Fibroblast of skin of left quadriceps (primary cell): ENCODE data around the gene OR13J1.
A peak's percentile ranks its signal among the peaks of the same experiment; 100 is the strongest.
"Not testable (repeated sequence)": the region's sequence is repeated elsewhere in the genome, so short reads cannot be mapped to it uniquely, and the experiment has no call there.

Experiments used
- DNase-seq, 2 experiments: peaks; one replicate each; pipeline ENCODE4 v3.0.0-alpha.2; 2013; ENCODE audit warnings: low read depth in 2 of 2

The OR13J1 gene

DNA sequence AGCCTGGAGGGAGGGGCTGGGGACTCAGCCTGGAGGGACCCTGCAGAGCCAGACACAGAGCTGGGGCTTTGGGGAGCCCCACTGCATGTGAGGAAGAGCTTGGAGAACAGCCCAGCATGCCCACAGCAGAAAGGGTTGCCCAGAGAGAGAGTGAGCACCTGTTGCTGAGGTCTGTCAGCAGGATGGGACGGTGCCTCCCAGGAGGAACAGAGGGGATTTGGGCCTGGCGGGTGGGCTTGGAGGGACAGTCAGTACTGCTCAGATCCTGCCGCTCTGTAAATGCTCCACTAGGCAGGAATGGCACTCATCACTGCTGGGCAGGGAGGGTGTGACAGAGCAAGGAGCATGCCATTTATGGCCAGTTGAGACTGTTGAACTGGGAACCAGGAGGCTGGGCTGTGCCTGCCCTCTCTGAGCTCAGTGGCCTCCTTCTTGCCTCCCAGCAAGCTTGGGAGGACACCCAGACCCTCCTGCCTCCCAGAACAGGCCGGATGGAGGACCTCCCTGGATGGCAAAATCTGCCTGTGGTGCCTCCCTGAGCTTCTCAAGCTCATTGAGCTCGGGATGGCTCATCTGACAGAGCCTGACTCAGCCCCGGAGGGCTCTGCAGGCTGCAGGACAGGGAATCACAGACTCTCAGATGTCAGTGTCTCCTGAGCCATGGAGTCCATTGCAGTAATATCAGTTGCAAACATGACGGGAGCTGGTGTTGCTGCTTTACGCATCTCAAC, 35.0 kb upstream of the OR13J1 start:
- DNase-seq: peak in 1 of 2 experiments; percentile 11

DNA sequence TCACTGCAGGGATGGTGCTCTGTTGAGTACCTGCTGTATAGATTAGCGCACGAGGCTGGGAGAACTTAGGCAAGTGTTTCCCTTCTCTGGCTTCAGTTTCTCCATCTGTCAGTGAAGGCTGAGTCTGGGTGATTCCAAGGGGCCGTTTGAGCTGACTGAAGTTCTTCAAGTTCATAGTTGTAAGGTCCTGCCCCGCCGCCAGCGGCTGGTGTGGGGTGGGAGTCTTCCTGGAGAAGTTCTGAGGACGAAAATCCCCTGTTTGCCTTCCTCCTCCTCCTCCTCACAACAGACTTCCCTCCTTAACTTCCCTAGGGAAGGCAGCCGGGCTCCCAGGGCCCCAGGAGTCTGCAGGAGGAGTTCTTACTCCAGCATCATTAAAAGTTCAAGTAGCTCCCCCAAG, 34.1 kb upstream of the OR13J1 start:
- no peak for DNase-seq

DNA sequence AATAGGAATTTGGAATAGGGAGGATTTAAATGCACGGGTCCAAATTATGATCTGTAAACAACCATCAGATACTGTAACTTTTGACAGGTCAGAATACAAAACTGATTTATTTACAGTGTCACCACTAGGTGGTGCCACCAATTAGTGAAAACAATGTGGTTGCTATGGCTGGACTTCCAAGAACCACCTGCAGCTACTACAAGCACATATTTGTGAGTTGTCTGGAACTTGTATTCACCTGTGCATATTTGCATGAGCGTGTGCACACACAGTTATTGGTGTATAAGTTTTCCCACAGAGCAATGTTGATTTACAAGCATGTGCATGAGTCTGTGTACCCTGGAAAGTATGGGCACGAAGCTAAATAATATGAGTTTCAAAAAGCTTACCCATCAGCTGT, 32.8 kb upstream of the OR13J1 start:
- peak in 1 of 2 experiments; percentile 20 for DNase-seq

DNA sequence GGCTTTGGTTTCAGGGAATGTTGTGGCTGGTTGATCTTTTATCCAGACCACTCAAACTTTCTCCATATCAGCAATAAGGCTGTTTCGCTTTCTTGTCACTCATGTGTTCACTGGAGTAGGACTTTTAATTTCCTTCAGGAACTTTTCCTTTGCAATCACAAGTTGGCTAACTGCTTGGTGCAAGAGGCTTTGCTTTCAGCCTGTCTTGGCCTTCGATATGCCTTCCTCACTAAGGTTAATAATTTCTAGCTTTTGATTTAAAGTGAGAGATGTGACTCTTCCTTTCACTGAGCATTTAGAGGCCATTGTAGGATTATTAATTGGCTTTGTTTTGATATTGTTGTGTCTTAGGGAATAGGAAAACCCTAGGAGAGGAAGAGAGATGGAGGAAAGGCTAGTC, 28.8 kb upstream of the OR13J1 start:
- no peak for DNase-seq

DNA sequence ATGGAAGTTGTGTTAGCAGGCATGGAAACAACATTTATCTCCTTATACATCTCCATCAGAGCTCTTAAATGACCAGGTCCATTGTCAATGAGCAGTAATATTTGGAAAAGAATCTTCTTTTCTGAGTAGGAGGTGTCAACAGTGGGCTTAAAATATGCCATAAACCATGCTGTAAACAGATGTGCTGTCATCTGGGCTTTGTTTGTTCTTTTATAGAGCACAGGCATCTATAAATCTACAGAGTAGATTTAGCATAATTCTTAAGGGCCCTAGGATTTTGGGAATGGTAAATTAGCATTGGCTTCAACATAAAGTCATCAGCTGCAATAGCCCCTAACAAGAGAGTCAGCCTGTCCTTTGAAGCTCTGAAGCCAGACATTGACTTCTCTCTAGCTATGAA, 28.1 kb upstream of the OR13J1 start:
- no peak for DNase-seq

DNA sequence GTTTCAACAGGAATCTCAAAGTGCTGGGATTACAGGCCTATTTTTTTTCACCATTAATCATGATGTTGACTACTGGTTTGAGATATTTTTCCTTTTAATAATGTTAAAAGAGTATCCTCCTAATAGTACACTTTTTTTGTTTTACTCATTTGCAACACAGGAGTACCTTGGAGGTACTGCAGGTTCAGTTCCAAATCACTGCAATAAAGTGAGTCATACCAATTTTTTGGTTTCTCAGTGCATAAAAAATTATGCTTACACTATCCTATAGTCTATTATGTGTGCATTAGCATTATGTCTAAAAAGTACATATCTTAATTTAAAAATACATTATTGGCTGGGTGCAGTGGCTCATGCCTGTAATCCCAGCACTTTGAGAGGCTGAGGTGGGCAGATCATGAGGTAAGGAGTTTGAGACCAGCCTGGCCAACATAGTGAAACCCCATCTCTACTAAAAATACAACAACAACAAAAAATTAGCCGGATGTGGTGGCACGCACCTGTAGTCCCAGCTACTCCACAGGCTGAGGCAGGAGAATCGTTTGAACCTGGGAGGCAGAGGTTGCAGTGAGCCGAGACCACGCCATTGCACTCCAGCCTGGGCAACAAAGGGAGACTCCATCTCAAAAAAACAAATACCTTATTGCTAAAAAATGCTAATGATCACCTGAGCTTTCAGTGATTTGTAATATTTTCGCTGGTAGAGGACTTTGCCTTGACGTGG, 27.3 kb upstream of the OR13J1 start:
- not testable (repeated sequence) for DNase-seq

DNA sequence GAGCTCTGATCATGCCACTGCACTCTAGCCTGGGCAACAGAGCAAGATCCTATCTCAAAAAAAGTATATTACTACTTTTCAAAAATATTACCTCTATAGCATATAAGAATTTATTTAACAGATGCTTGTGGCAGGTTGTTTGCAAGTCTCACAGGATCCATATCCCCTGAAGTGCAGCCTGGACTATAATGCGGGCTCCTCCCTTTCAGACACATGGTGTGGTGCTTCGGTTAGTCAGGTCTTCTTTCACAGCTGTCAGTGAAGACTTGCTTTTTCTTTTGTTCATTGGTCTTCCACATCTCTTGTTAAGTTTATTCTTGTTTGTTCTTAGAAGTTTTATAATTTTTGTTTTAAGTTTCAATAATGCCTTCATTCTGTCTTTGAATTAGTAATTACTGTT, 26.4 kb upstream of the OR13J1 start:
- DNase-seq: no peak

DNA sequence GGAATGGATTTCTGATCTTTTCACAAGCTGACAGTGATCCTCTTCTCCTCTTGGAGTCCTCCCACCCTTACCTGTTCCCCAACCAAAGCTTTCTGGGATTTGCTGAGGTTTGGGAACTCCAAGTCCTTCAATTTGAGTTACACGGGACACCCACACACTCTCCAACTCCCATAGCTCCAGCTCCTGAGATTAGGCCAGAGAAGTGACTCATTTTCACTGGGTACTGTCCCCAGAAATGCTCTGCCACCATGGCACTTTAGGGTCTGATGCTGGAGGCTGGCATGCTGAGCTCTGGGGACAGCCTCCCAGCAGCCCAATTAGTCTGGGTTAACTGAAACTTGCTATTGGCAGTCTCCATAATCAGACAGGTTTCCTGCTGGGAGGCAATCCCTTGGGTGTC, 21.9 kb upstream of the OR13J1 start:
- no peak for DNase-seq

DNA sequence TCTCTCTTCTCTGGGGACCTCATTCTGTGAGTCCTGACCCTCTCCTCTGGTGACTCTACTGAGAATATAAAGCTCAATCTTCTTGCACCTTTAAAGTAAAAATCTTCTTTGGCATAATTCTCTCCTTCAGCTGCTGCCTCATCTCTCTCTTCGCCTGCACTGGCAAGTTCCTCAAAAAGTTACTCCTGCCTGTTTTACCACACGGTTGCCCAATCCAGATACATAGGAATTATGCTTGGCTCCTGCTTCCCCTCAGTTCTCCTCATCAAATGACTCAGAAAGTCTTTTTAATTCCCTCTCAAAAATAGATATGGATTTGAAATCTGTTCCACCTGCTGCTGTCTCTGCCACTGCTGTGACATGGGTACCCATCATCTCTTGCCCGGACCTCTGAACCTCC, 21.4 kb upstream of the OR13J1 start:
- DNase-seq: no peak

- DNase-seq: not testable (repeated sequence)
Observed at GRCh38 chr9:35884908-35885307, 14.7 kb upstream of the OR13J1 start.

DNA sequence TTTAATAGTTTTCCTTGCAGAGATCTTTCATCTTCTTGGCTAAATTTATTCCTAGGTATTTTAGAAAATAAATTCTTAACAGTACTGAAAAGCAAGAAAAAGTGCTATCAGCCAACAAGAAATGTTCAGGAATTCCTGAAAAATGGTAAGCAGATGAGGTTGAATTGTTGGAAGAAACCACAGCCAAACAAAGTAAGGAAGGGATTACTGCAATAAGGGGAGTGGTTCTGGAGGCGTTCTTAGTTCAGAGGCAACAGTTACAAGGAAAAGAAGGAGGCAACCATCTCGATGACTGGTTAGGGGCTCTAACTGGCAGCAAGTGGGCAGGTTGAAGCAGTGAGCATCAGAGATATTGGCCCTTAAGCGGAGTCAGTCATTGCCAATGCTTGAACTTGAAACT, 12.8 kb upstream of the OR13J1 start:
- peak; percentile 20 to 36 for DNase-seq

- DNase-seq: peak; percentile 40 to 47
Observed at GRCh38 chr9:35882263-35882848, 12.2 kb upstream of the OR13J1 start.

DNA sequence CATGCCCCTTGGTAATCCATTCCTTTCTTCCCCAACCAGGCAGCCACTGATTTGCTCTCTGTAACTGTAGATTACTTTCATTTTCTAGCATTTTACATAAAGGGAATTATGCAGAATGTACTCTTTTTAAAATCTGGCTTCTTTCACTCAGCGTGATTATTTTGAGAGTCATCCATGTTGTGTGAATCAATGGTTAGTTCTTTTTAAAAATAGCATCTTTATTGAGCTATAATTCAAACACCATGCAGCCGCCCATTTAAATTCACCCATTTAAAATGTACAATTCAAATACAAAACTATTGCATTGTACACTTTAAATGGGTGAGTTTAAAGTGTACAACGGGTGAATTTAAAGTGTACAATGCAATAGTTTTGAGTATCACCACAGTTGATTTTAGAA, 2.3 kb upstream of the OR13J1 start:
- DNase-seq: no peak

- no peak for DNase-seq
Observed at GRCh38 chr9:35871545-35871944, 1.3 kb upstream of the OR13J1 start.

- no peak for DNase-seq
Observed at GRCh38 chr9:35869621-35870216, 482 bp downstream of the OR13J1 start.

- DNase-seq: no peak
Observed at GRCh38 chr9:35868933-35869332, 1.3 kb downstream of the OR13J1 start.

- no peak for DNase-seq
Observed at GRCh38 chr9:35867538-35867937, 2.7 kb downstream of the OR13J1 start.

DNA sequence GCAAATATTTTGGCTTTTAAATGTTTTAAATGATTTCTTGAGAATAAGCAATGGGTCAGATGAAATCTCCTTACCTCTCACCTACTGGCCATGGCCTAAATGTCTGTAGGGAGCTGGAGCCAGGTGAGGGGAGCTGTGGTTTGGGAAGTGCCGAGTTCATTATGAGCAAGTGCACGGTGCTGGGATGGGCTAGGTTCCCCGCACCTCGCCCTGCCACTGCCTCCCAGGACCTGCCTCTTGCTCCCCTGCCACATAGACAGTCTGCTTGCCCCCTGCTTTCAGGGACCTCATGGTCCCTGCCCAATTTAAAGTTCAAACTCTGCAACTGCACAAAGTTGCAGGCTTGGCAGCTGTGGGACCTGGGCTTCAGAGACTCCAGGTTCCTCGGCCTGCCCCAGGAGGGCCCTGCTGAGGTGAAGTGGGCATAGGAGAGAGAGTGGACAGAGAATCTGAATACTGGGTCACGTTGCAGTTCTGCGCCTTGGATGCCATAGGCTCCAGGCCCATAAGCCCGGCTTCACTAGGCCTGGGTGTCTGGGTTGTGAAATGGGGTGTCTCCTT, 5.4 kb downstream of the OR13J1 start:
- DNase-seq: no peak

- DNase-seq: no peak
Observed at GRCh38 chr9:35863583-35863982, 6.6 kb downstream of the OR13J1 start.

- DNase-seq: no peak
Observed at GRCh38 chr9:35862328-35862727, 7.9 kb downstream of the OR13J1 start.

DNA sequence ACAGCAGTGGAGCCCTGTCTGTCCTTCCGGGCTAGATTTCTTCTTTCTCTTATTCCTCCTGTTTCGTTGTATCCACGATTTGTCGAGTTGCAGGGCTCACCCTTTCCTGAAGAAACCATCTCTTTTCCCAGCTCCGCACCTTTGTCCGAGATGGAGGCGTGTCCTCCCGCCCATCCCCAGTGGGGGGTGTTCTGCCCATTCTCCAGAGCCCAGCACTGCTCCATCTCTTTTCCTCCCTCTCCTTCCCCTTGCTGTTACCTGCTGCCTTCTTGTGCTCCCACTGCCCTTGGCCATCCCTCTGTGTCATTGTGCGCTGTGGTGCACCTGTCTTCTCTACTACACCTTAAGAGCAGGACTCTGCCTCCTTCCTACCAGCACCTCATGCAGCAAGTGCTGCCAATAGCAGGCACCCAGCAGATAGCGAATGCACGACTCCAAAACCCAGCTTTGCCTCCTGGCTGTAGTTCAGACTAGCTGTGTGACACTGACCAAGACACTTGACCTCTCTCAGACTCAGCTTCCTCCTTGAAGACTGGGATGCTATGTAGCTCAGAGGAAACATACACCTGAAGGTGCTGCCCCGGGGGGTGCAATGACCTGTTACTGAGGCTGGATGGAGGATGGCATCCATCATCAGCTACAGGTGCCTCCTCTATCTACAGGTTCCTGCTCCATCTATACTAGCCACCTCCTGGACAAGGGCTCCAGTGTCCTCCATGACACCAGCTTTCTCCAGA, 8.9 kb downstream of the OR13J1 start:
- no peak for DNase-seq

- DNase-seq: no peak
Observed at GRCh38 chr9:35859990-35860339, 10.2 kb downstream of the OR13J1 start.
